Nephron (organoid): Measurements from ENCODE around the gene IRF2BP1.
A peak's percentile ranks its signal among the peaks of the same experiment; 100 is the strongest.

Source experiments
- H3K27ac Mint-ChIP-seq, 3 experiments: 2 replicates each; pipeline ENCODE4 v1.8.0; 2020; ENCODE audit warnings: mixed read lengths in 3 of 3, mild to moderate bottlenecking in 2 of 3, moderate library complexity in 1 of 3
- H3K27me3 Mint-ChIP-seq: 2 replicates; pipeline ENCODE4 v1.8.0; 2021; ENCODE audit warnings: low read depth, mild to moderate bottlenecking, moderate library complexity, mixed read lengths
- H3K36me3 Mint-ChIP-seq: 2 replicates; pipeline ENCODE4 v1.8.0; 2020; ENCODE audit warnings: low read depth, mixed read lengths
- H3K4me1 Mint-ChIP-seq: 2 replicates; pipeline ENCODE4 v1.8.0; 2020; ENCODE audit warnings: mixed read lengths
- H3K4me3 Mint-ChIP-seq, 3 experiments: 2 replicates each; pipeline ENCODE4 v1.8.0; 2020; ENCODE audit warnings: mild to moderate bottlenecking in 3 of 3, mixed read lengths in 3 of 3, moderate library complexity in 2 of 3
- H3K9me3 Mint-ChIP-seq: 2 replicates; pipeline ENCODE4 v1.8.0; 2020; ENCODE audit warnings: mixed read lengths
- CTCF ChIP-seq, 3 experiments: fragments of 200-600 bp; sonication (generic); IDR thresholded peaks; one replicate each; pipeline ENCODE4 v1.5.0; 2021; ENCODE audit warnings: antibody characterized with exemption in 3 of 3; ENCODE audit not compliant: unreplicated experiment in 3 of 3

IRF2BP1 gene

GRCh38 chr19:45848922-45849321 lies 37.0 kb downstream of the IRF2BP1 start:
- peaks cover 62% of the 10 kb centered on the region for H3K36me3 Mint-ChIP-seq
- H3K9me3 Mint-ChIP-seq = no peaks in the 10 kb centered on the region
- TF ChIP-seq CTCF (IDR thresholded peaks at IDR 0.05; ENCODE audit: unreplicated experiment in 3 of 3) = peak; percentile 24 to 35 (median 25)
- no peaks in the 10 kb centered on the region for H3K27me3 Mint-ChIP-seq
- H3K4me1 Mint-ChIP-seq = no peaks in the 10 kb centered on the region
- H3K27ac Mint-ChIP-seq = no peak overlapping the region
- no peak overlapping the region for H3K4me3 Mint-ChIP-seq

GRCh38 chr19:45847663-45848062 lies 38.3 kb downstream of the IRF2BP1 start:
- H3K4me1 Mint-ChIP-seq = no peaks in the 10 kb centered on the region
- no peaks in the 10 kb centered on the region for H3K27me3 Mint-ChIP-seq
- H3K27ac Mint-ChIP-seq = no peak overlapping the region
- TF ChIP-seq CTCF (IDR thresholded peaks at IDR 0.05; ENCODE audit: unreplicated experiment in 3 of 3) = no peak
- peaks cover 67% of the 10 kb centered on the region for H3K36me3 Mint-ChIP-seq
- no peaks in the 10 kb centered on the region for H3K9me3 Mint-ChIP-seq
- no peak overlapping the region for H3K4me3 Mint-ChIP-seq

GRCh38 chr19:45842198-45842597 lies 43.7 kb downstream of the IRF2BP1 start:
- H3K4me3 Mint-ChIP-seq = no peak overlapping the region
- H3K4me1 Mint-ChIP-seq = no peaks in the 10 kb centered on the region
- no peaks in the 10 kb centered on the region for H3K9me3 Mint-ChIP-seq
- H3K27ac Mint-ChIP-seq = no peak overlapping the region
- no peak for TF ChIP-seq CTCF (IDR thresholded peaks at IDR 0.05; ENCODE audit: unreplicated experiment in 3 of 3)
- H3K27me3 Mint-ChIP-seq = no peaks in the 10 kb centered on the region
- H3K36me3 Mint-ChIP-seq = peaks cover 82% of the 10 kb centered on the region

GRCh38 chr19:45834970-45835369 lies 51.0 kb downstream of the IRF2BP1 start:
- no peak overlapping the region for H3K4me3 Mint-ChIP-seq

More at GRCh38 chr19:45834970-45835369, 51.0 kb downstream of the IRF2BP1 start:
- Mint-ChIP-seq H3K27ac (no peak overlapping the region), H3K36me3 (peaks cover 75% of the 10 kb centered on the region), H3K4me1 (no peaks in the 10 kb centered on the region), H3K9me3 (no peaks in the 10 kb centered on the region), H3K27me3 (no peaks in the 10 kb centered on the region)
- TF ChIP-seq CTCF (IDR thresholded peaks at IDR 0.05; ENCODE audit: unreplicated experiment in 3 of 3) = no peak
